GM12878 (cell line): ENCODE measurements around the gene OPN5. TPM values are rescaled to one million over a fixed set of nuclear protein-coding genes. Genes with fewer than 3 reads are reported as not detected.

ENCODE experiments used
- ATAC-seq: fragments of 200-7000 bp; cut with Tn5 transposase; 3 replicates; pipeline ENCODE4 v1.9.1; 2020; ENCODE audit warnings: mild to moderate bottlenecking, moderate library complexity
- BruUV-seq: library from RNA; stranded (reverse); fragments of 400-500 nt; replicated peaks from 2 replicates; lab custom pipeline; 2021; lab: Mats Ljungman, UMichigan
- CTCF ChIA-PET: fragments of 300-600 bp; sonication (Branson Sonifier 250); formaldehyde crosslinking; extraction: SDS; loops from one replicate; lab custom pipeline; 2021; ENCODE audit warnings: inconsistent platforms; lab: Yijun Ruan, JAX
- POLR2A ChIA-PET: fragments of 350-600 bp; formaldehyde crosslinking; extraction: SDS; loops from one replicate; lab custom pipeline; 2021; ENCODE audit warnings: inconsistent platforms; lab: Charles Lee
- RAD21 ChIA-PET: fragments of 300-600 bp; sonication (Branson Sonifier 250); formaldehyde crosslinking; loops from one replicate; lab custom pipeline; 2023; ENCODE audit warnings: antibody characterized with exemption; ENCODE audit not compliant: unreplicated experiment; lab: Charles Lee
- SMC1A ChIA-PET: fragments of 300-600 bp; sonication (Branson Sonifier 250); formaldehyde crosslinking; loops from one replicate; lab custom pipeline; 2023; ENCODE audit not compliant: unreplicated experiment, uncharacterized antibody; lab: Charles Lee
- DNase-seq: peaks from one replicate; pipeline ENCODE4 v3.0.0-alpha.2; 2011; ENCODE audit warnings: low read depth, low spot score
- FAIRE-seq: peaks from 3 replicates; lab custom pipeline; 2011; peaks lifted over from hg19 to GRCh38; lab: Jason Lieb, UNC
- H2AFZ ChIP-seq: 2 replicates; pipeline ENCODE4 v1.6.0; 2011; ENCODE audit warnings: low read depth, low read length, control low read depth; ENCODE audit not compliant: control insufficient read depth
- H3K27ac ChIP-seq: 2 replicates; pipeline ENCODE4 v1.5.1; 2011; ENCODE audit warnings: control low read depth; ENCODE audit not compliant: control insufficient read depth, insufficient read depth
- H3K27me3 ChIP-seq, 2 experiments: replicated peaks in 1 of 2; 2 replicates each; pipeline versions ENCODE4 v1.6.0 to v1.6.1; 2011; ENCODE audit warnings: low read length in 1 of 2; ENCODE audit not compliant: control insufficient read depth in 2 of 2, insufficient read depth in 2 of 2
- H3K36me3 ChIP-seq, 2 experiments: 2 replicates each; pipeline ENCODE4 v1.5.1; 2011; ENCODE audit warnings: low read length in 1 of 2; ENCODE audit not compliant: control insufficient read depth in 2 of 2, insufficient read depth in 2 of 2
- H3K4me1 ChIP-seq: 2 replicates; pipeline ENCODE4 v1.6.1; 2011; ENCODE audit warnings: mild to moderate bottlenecking, low read length, moderate library complexity, mixed read lengths; ENCODE audit not compliant: control insufficient read depth, insufficient read depth
- H3K4me2 ChIP-seq: 2 replicates; pipeline ENCODE4 v1.6.0; 2011; ENCODE audit warnings: control low read depth; ENCODE audit not compliant: control insufficient read depth, insufficient read depth
- H3K4me3 ChIP-seq: fragments of 200-600 bp; sonication (generic); 2 replicates; pipeline ENCODE4 v1.5.1; 2016
- H3K79me2 ChIP-seq: 2 replicates; pipeline ENCODE4 v1.6.0; 2011; ENCODE audit warnings: low read length; ENCODE audit not compliant: control insufficient read depth, insufficient read depth
- H3K9ac ChIP-seq: 2 replicates; pipeline ENCODE4 v1.8.0; 2011; ENCODE audit warnings: low read length, control low read depth, mixed read lengths; ENCODE audit not compliant: control insufficient read depth, insufficient read depth
- H3K9me3 ChIP-seq: replicated peaks from 3 replicates; pipeline ENCODE4 v1.5.1; 2011; ENCODE audit warnings: mild to moderate bottlenecking, low read length; ENCODE audit not compliant: control insufficient read depth, insufficient read depth
- H4K20me1 ChIP-seq: 2 replicates; pipeline ENCODE4 v1.6.0; 2011; ENCODE audit not compliant: control insufficient read depth, insufficient read depth
- CHD4 ChIP-seq: fragments of 200-600 bp; sonication (generic); IDR thresholded peaks from 2 replicates; pipeline ENCODE4 v1.6.1; 2016; ENCODE audit warnings: mild to moderate bottlenecking
- CREB1 ChIP-seq: IDR thresholded peaks from 2 replicates; pipeline ENCODE4 v1.6.1; 2012; ENCODE audit warnings: low read depth, mild to moderate bottlenecking, inconsistent platforms
- FOXM1 ChIP-seq: IDR thresholded peaks from 2 replicates; pipeline ENCODE4 v1.6.1; 2012; ENCODE audit warnings: low read depth, mild to moderate bottlenecking, inconsistent platforms, low read length, moderate library complexity
- GATAD2B ChIP-seq: fragments of 450-650 bp; conservative IDR thresholded peaks from 2 replicates; pipeline ENCODE4 v1.6.1; 2017; ENCODE audit warnings: low read depth, mild to moderate bottlenecking, moderate library complexity
- HDAC6 ChIP-seq: fragments of 200-600 bp; sonication (generic); IDR thresholded peaks from one replicate; pipeline ENCODE4 v1.8.0; 2017; ENCODE audit warnings: antibody characterized with exemption; ENCODE audit not compliant: unreplicated experiment
- JUNB ChIP-seq: IDR thresholded peaks from 2 replicates; pipeline ENCODE4 v1.6.1; 2016; ENCODE audit warnings: antibody characterized with exemption, mild to moderate bottlenecking
- KAT2A ChIP-seq: conservative IDR thresholded peaks from 2 replicates; pipeline ENCODE4 v1.6.1; 2011; ENCODE audit warnings: low read depth, low read length; ENCODE audit not compliant: control insufficient read depth
- LARP7 ChIP-seq: fragments of 450-650 bp; IDR thresholded peaks from 2 replicates; pipeline ENCODE4 v1.6.1; 2017; ENCODE audit warnings: mild to moderate bottlenecking
- MEF2A ChIP-seq: IDR thresholded peaks from 2 replicates; pipeline ENCODE4 v1.6.1; 2011; ENCODE audit warnings: low read depth, mild to moderate bottlenecking, low read length, moderate library complexity; ENCODE audit not compliant: insufficient read depth
- NKRF ChIP-seq: fragments of 450-650 bp; conservative IDR thresholded peaks from 2 replicates; pipeline ENCODE4 v1.6.1; 2017; ENCODE audit warnings: mild to moderate bottlenecking, moderate library complexity
- PML ChIP-seq: IDR thresholded peaks from 2 replicates; pipeline ENCODE4 v1.6.1; 2012; ENCODE audit warnings: low read length, inconsistent platforms
- POU2F2 ChIP-seq: IDR thresholded peaks from 3 replicates; pipeline ENCODE4 v1.6.1; 2011; ENCODE audit warnings: low read depth, mild to moderate bottlenecking, low read length, borderline replicate concordance
- PRDM15 ChIP-seq: fragments of 450-650 bp; formaldehyde crosslinking; IDR thresholded peaks from 2 replicates; pipeline ENCODE4 v1.4.0; 2020; ENCODE audit warnings: mild to moderate bottlenecking, moderate library complexity
- RELB ChIP-seq: fragments of 450-650 bp; IDR thresholded peaks from 2 replicates; pipeline ENCODE4 v1.6.1; 2017; ENCODE audit warnings: low read depth, mild to moderate bottlenecking, moderate library complexity
- SPI1 ChIP-seq: IDR thresholded peaks from 2 replicates; pipeline ENCODE4 v1.6.1; 2011; ENCODE audit warnings: low read depth, mild to moderate bottlenecking, low read length, moderate library complexity, borderline replicate concordance; ENCODE audit not compliant: insufficient read depth
- SREBF1 ChIP-seq: IDR thresholded peaks from 2 replicates; pipeline ENCODE4 v1.6.1; 2012; ENCODE audit warnings: mild to moderate bottlenecking, low read length
- ZNF207 ChIP-seq: fragments of 450-650 bp; IDR thresholded peaks from 2 replicates; pipeline ENCODE4 v1.6.1; 2014; ENCODE audit warnings: antibody characterized with exemption, mild to moderate bottlenecking, borderline replicate concordance
- ZNF274 ChIP-seq: IDR thresholded peaks from one replicate; pipeline ENCODE4 v1.8.0; 2011; ENCODE audit not compliant: insufficient read length, insufficient read depth
- ZNF622 ChIP-seq: fragments of 450-650 bp; IDR thresholded peaks from 2 replicates; pipeline ENCODE4 v1.6.1; 2017; ENCODE audit warnings: mild to moderate bottlenecking, inconsistent platforms
- WGBS: methylation state at CpG from one replicate; pipeline ENCODE4 v1.1.6; 2016; ENCODE audit warnings: low lambda C conversion rate; ENCODE audit not compliant: insufficient replicate concordance, insufficient coverage; ENCODE audit errors: missing lambda C conversion rate; 5-methylcytosine and 5-hydroxymethylcytosine counted together
- in situ Hi-C: fragments of 300-500 bp; cut with MboI; formaldehyde crosslinking; loops from 9 replicates; pipeline ENCODE4 v1.14.3; 2018; ENCODE audit warnings: mixed read lengths
- intact Hi-C: fragments of 100-400 bp; cut with micrococcal nuclease; formaldehyde crosslinking; loops from one replicate; pipeline ENCODE4 v1.14.2; 2022; ENCODE audit not compliant: unreplicated experiment
- polyA plus RNA-seq, 11 experiments: library from polyadenylated mRNA; depleted of rRNA in 4 of 11; unstranded in 6 of 11; stranded (reverse) in 5 of 11; fragments of >200 nt; fragmentation: Nextera tagmentation in 4 of 11; fragmentation: Illumina TruSeq in 1 of 11; extraction: Ambion mirVana in 4 of 11; extraction: Trizol in 1 of 11; gene quantifications; 1 replicate in 1 of 11; 2 replicates in 10 of 11; pipeline versions ENCODE4 v1.2.1 to v1.2.3, GENCODE V29; 2011 to 2016; ENCODE audit warnings: inconsistent platforms in 2 of 11, missing spikeins in 2 of 11, low read depth in 1 of 11
- total RNA-seq, 4 experiments: library from RNA; depleted of rRNA in 3 of 4; stranded (reverse); fragments of >200 nt in 3 of 4; fragmentation: Illumina TruSeq in 1 of 4; extraction: Trizol in 1 of 4; gene quantifications; 2 replicates each; pipeline versions ENCODE4 v1.2.1 to v1.2.3, GENCODE V29; 2013 to 2021

Gene OPN5
- total and polyA plus RNA-seq, 10 of the 15 experiments (the other 5 are each of a cell fraction or from before 2014, with no cell fraction given): not detected

- 63% methylated on average over 1 of the region's 1 CpG for WGBS
- CTCF ChIA-PET: interaction anchor here (1.1 kb wide), 1 partner anchor 20 kb away, joined by 3 read pairs; no protein-coding TSS in a partner anchor
Measured at GRCh38 chr6:47767102-47767501, 14.7 kb upstream of the OPN5 start.

More at GRCh38 chr6:47767102-47767501, 14.7 kb upstream of the OPN5 start:
- Histone ChIP-seq H3K9me3 (no peaks in the 10 kb centered on the region; the same call in 2 of the 3 replicates), H2AFZ (no peak overlapping the region), H3K27ac (no peak overlapping the region), H4K20me1 (no peaks in the 10 kb centered on the region), H3K36me3 (no peaks in the 10 kb centered on the region), H3K79me2 (no peaks in the 10 kb centered on the region), H3K4me1 (no peaks in the 10 kb centered on the region), H3K27me3 (no peaks in the 10 kb centered on the region), H3K9ac (no peak overlapping the region), H3K4me3 (no peak overlapping the region), H3K4me2 (no peak overlapping the region)
- intact Hi-C loops: no loop called here
- DNase-seq: no peak
- RAD21 ChIA-PET: no interaction called here
- in situ Hi-C loops: no loop called here
- ATAC-seq: no peak
- TF ChIP-seq HDAC6: no peak
- no peak for TF ChIP-seq CREB1
- no peak for TF ChIP-seq NKRF
- no peak for TF ChIP-seq PML
- TF ChIP-seq ZNF274: no peak
- no peak for TF ChIP-seq ZNF622
- no peak for TF ChIP-seq ZNF207
- TF ChIP-seq PRDM15 (CRISPR knock-in tag): no peak
- TF ChIP-seq SPI1: no peak
- TF ChIP-seq GATAD2B: no peak
- no peak for TF ChIP-seq FOXM1
- no peak for TF ChIP-seq MEF2A
- TF ChIP-seq LARP7: no peak
- TF ChIP-seq POU2F2: no peak
- no peak for TF ChIP-seq SREBF1
- no peak for TF ChIP-seq RELB
- no peak for TF ChIP-seq JUNB
- no peak for TF ChIP-seq KAT2A
- no peak for TF ChIP-seq CHD4
- no TSS peak for BruUV-seq
- SMC1A ChIA-PET: interaction anchor here (1.6 kb wide), 2 partner anchors 33 to 136 kb away, joined by 4 read pairs; no protein-coding TSS in a partner anchor
- POLR2A ChIA-PET: no interaction called here
- FAIRE-seq: no peak
